ENCODE results near the gene LEPROT.

GRCh38 chr1:65417729-65418128, 2.7 kb upstream of the LEPROT start:
- TF ChIP-seq POLR2AphosphoS5 (IDR thresholded peaks at IDR 0.05; ENCODE audit: low read depth) (no peak), CTCF (conservative IDR thresholded peaks at IDR 0.05; ENCODE audit: low read depth in 2 of 2) (no peak), EZH2phosphoT487 (IDR thresholded peaks at IDR 0.05; ENCODE audit: unreplicated experiment) (no peak)
